Measurements from ENCODE around the gene UPK3B.
"Not testable (repeated sequence)": the region's sequence is repeated elsewhere in the genome, so short reads cannot be mapped to it uniquely, and the experiment has no call there.

GRCh38 chr7:76461464-76462101 is 48.8 kb upstream of the UPK3B start, which contains the start of gene DTX2:
- TF ChIP-seq CTCF, POLR2A (IDR thresholded peaks at IDR 0.05): not testable (repeated sequence)
